Mesenteric fat pad (tissue), 1 donor: ENCODE measurements around the gene TRIM44. TPM values are rescaled to one million over a fixed set of nuclear protein-coding genes. Genes with fewer than 3 reads are reported as not detected.

Experiments used
- DNase-seq: peaks from one replicate; pipeline ENCODE4 v3.0.0-alpha.2; 2020; ENCODE audit warnings: low spot score
- total RNA-seq: library from RNA; stranded (reverse); fragmentation: NEBNext Ultra II Directional; extraction: Animal tissue kit (Norgen Biotek cat#: 25700); gene quantifications from one replicate; pipeline ENCODE4 v1.2.1, GENCODE V29; 2021
- donor health status: DM: yes; HTN: yes; CAD: no.

The TRIM44 gene
- total RNA-seq, 1 donor from 2014 or later = 74.0 TPM

GRCh38 chr11:35671396-35672127, 9.0 kb downstream of the TRIM44 start:
- DNase-seq = no peak

- no peak for DNase-seq
These were observed 10.0 kb downstream of the TRIM44 start for GRCh38 chr11:35672608-35673007.

- DNase-seq = no peak
These were observed 13.5 kb downstream of the TRIM44 start for GRCh38 chr11:35675901-35676610.

GRCh38 chr11:35676611-35676965, 14.0 kb downstream of the TRIM44 start:
- DNase-seq = no peak

GRCh38 chr11:35677904-35678303, 15.3 kb downstream of the TRIM44 start:
- DNase-seq = no peak

- DNase-seq = no peak
These were observed 15.9 kb downstream of the TRIM44 start for GRCh38 chr11:35678471-35678870.

GRCh38 chr11:35678975-35679374, 16.4 kb downstream of the TRIM44 start:
- DNase-seq = no peak

- DNase-seq = no peak
These were observed 17.9 kb downstream of the TRIM44 start for GRCh38 chr11:35680506-35680905.

GRCh38 chr11:35681163-35681767, 18.7 kb downstream of the TRIM44 start:
- DNase-seq = no peak

- no peak for DNase-seq
These were observed 19.9 kb downstream of the TRIM44 start for GRCh38 chr11:35682230-35683173.

GRCh38 chr11:35683728-35684339, 21.3 kb downstream of the TRIM44 start:
- no peak for DNase-seq

GRCh38 chr11:35688023-35688422, 25.4 kb downstream of the TRIM44 start:
- no peak for DNase-seq

- DNase-seq = no peak
These were observed 26.8 kb downstream of the TRIM44 start for GRCh38 chr11:35689081-35689996.

GRCh38 chr11:35702126-35702525, 39.6 kb downstream of the TRIM44 start:
- DNase-seq = no peak

- DNase-seq = no peak
These were observed 46.8 kb downstream of the TRIM44 start for GRCh38 chr11:35709376-35709775.

GRCh38 chr11:35711173-35711910, 48.8 kb downstream of the TRIM44 start:
- no peak for DNase-seq

- no peak for DNase-seq
These were observed 49.3 kb downstream of the TRIM44 start for GRCh38 chr11:35711924-35712323.

GRCh38 chr11:35712533-35712932, 50.0 kb downstream of the TRIM44 start:
- no peak for DNase-seq
